Measurements from ENCODE around the gene SPX.

DNA sequence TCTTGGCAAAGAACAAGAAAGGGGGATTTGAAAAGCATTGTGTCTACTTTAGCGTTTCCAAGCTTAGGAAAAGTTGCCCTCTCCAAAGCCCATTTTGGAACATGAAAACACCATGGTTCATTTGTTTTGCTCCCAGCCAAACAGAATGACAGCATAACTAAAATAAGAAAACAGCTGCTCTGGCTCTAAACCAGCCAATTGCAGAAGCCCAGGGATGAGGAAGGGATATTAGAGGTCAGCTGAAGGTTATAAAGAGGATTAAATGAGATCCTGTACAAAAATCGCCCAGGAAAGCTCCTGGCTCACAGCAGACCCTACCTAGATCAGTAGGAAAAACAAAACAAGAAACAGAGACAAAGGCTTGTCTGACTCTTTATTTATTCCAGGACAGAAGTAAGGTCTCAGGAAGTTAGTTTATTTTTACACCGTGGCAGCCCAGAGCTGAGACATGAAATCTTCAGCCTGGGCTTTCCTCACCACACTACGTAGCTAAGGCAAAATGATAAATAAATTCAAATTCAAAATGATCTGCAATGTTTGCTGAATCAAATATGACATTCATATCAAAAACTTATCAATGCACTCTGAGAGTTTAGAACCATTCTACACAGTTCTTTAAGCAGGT is 25.9 kb downstream of the SPX start:
- TF ChIP-seq, protein P1, sequence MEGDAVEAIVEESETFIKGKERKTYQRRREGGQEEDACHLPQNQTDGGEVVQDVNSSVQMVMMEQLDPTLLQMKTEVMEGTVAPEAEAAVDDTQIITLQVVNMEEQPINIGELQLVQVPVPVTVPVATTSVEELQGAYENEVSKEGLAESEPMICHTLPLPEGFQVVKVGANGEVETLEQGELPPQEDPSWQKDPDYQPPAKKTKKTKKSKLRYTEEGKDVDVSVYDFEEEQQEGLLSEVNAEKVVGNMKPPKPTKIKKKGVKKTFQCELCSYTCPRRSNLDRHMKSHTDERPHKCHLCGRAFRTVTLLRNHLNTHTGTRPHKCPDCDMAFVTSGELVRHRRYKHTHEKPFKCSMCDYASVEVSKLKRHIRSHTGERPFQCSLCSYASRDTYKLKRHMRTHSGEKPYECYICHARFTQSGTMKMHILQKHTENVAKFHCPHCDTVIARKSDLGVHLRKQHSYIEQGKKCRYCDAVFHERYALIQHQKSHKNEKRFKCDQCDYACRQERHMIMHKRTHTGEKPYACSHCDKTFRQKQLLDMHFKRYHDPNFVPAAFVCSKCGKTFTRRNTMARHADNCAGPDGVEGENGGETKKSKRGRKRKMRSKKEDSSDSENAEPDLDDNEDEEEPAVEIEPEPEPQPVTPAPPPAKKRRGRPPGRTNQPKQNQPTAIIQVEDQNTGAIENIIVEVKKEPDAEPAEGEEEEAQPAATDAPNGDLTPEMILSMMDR (IDR thresholded peaks at IDR 0.05), result no peak
- TF ChIP-seq EP300 (IDR thresholded peaks at IDR 0.05) (no peak), POLR2A (IDR thresholded peaks at IDR 0.05) (no peak), POLR2AphosphoS5 (IDR thresholded peaks at IDR 0.05) (no peak)

All from gastroesophageal sphincter (tissue), 3 donors.